Measurements from ENCODE around the gene GTPBP4. TPM values are rescaled to one million over a fixed set of nuclear protein-coding genes. Genes with fewer than 3 reads are reported as not detected.

The GTPBP4 gene
- total and polyA plus RNA-seq, 2 of the 13 experiments (the other 11 are each of a cell fraction or from before 2014, with no cell fraction given): 24.1 to 85.5 TPM

DNA sequence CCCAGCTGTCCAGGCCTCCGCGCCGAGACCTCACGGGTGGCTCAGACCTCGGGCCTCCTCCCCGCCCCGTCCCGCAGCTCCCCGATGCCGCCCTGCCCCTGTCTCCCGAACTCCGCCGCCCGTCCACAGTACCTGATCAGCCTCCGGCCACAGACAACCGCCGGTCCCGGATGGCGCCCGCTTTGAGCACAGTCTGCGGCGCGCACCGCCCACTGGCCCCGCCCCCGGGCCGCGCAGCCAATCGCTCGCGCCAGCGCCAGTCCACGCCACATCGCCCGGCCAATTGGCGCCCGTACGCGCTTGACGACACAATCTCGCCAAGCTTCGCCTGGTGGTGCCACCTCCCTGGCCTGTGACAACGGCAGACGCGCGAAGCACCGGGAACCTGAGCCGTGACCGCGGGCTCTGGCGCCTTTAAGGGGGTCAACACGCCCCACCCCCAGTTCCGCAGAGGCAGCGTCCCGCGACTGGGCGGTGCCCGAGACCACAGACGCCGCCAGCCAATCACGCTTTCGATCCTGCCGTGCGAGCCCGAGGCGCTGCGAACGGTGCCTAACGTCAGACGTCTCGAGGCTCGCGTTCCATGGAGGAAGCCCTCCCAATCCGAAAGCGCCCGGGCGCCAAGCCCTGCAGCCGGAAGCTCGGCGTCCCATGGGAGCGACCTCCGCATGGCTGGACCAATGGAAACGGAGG, 60.6 kb downstream of the GTPBP4 start, which contains the start of gene IDI1 (continued):
- TF ChIP-seq, protein P1, sequence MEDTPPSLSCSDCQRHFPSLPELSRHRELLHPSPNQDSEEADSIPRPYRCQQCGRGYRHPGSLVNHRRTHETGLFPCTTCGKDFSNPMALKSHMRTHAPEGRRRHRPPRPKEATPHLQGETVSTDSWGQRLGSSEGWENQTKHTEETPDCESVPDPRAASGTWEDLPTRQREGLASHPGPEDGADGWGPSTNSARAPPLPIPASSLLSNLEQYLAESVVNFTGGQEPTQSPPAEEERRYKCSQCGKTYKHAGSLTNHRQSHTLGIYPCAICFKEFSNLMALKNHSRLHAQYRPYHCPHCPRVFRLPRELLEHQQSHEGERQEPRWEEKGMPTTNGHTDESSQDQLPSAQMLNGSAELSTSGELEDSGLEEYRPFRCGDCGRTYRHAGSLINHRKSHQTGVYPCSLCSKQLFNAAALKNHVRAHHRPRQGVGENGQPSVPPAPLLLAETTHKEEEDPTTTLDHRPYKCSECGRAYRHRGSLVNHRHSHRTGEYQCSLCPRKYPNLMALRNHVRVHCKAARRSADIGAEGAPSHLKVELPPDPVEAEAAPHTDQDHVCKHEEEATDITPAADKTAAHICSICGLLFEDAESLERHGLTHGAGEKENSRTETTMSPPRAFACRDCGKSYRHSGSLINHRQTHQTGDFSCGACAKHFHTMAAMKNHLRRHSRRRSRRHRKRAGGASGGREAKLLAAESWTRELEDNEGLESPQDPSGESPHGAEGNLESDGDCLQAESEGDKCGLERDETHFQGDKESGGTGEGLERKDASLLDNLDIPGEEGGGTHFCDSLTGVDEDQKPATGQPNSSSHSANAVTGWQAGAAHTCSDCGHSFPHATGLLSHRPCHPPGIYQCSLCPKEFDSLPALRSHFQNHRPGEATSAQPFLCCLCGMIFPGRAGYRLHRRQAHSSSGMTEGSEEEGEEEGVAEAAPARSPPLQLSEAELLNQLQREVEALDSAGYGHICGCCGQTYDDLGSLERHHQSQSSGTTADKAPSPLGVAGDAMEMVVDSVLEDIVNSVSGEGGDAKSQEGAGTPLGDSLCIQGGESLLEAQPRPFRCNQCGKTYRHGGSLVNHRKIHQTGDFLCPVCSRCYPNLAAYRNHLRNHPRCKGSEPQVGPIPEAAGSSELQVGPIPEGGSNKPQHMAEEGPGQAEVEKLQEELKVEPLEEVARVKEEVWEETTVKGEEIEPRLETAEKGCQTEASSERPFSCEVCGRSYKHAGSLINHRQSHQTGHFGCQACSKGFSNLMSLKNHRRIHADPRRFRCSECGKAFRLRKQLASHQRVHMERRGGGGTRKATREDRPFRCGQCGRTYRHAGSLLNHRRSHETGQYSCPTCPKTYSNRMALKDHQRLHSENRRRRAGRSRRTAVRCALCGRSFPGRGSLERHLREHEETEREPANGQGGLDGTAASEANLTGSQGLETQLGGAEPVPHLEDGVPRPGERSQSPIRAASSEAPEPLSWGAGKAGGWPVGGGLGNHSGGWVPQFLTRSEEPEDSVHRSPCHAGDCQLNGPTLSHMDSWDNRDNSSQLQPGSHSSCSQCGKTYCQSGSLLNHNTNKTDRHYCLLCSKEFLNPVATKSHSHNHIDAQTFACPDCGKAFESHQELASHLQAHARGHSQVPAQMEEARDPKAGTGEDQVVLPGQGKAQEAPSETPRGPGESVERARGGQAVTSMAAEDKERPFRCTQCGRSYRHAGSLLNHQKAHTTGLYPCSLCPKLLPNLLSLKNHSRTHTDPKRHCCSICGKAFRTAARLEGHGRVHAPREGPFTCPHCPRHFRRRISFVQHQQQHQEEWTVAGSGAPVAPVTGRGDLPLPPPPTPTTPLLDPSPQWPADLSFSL (CRISPR knock-in tag; IDR thresholded peaks at IDR 0.05): no peak
- TF ChIP-seq ARNTL (CRISPR knock-in tag; IDR thresholded peaks at IDR 0.05) (peak; percentile 87), IRX3 (CRISPR knock-in tag; IDR thresholded peaks at IDR 0.05; ENCODE audit: borderline replicate concordance, low read depth) (0 out of 2 replicates have a peak, but pooled peaks have one; percentile 17), NR2F6 (IDR thresholded peaks at IDR 0.05) (peak; percentile 55; the same call in 1 of the 2 replicates), NR2F6 (CRISPR knock-in tag; IDR thresholded peaks at IDR 0.05) (peak; percentile 64), ZNF224 (CRISPR knock-in tag; IDR thresholded peaks at IDR 0.05) (no peak; the same call in 1 of the 2 replicates), NKX3-1 (CRISPR knock-in tag; IDR thresholded peaks at IDR 0.05) (0 out of 2 replicates have a peak, but pooled peaks have one; percentile 68), ZFAT (CRISPR knock-in tag; conservative IDR thresholded peaks at IDR 0.05) (peak; percentile 46; the same call in 1 of the 2 replicates), SKI (IDR thresholded peaks at IDR 0.05; ENCODE audit: partially characterized antibody) (peak; percentile 72), ZNF468 (CRISPR knock-in tag; IDR thresholded peaks at IDR 0.05) (no peak), ZNF225 (CRISPR knock-in tag; IDR thresholded peaks at IDR 0.05) (peak; percentile 40; the same call in 1 of the 2 replicates), DNMT1 (CRISPR knock-in tag; IDR thresholded peaks at IDR 0.05) (0 out of 2 replicates have a peak, but pooled peaks have one; percentile 18), ZFP36L1 (CRISPR knock-in tag; IDR thresholded peaks at IDR 0.05) (peak; percentile 93), SRSF9 (IDR thresholded peaks at IDR 0.05; ENCODE audit: borderline replicate concordance, insufficient read depth, low read depth, low read length, poor library complexity, severe bottlenecking) (no peak), WIZ (CRISPR knock-in tag; IDR thresholded peaks at IDR 0.05) (peak; percentile 34; the same call in 1 of the 2 replicates), NCOA5 (CRISPR knock-in tag; IDR thresholded peaks at IDR 0.05) (peak; percentile 71; the same call in 1 of the 2 replicates), NCOA1 (CRISPR knock-in tag; IDR thresholded peaks at IDR 0.05) (0 out of 2 replicates have a peak, but pooled peaks have one; percentile 22), KMT2B (CRISPR knock-in tag; IDR thresholded peaks at IDR 0.05) (peak; percentile 70; the same call in 1 of the 2 replicates)
- TF ChIP-seq, protein P2, sequence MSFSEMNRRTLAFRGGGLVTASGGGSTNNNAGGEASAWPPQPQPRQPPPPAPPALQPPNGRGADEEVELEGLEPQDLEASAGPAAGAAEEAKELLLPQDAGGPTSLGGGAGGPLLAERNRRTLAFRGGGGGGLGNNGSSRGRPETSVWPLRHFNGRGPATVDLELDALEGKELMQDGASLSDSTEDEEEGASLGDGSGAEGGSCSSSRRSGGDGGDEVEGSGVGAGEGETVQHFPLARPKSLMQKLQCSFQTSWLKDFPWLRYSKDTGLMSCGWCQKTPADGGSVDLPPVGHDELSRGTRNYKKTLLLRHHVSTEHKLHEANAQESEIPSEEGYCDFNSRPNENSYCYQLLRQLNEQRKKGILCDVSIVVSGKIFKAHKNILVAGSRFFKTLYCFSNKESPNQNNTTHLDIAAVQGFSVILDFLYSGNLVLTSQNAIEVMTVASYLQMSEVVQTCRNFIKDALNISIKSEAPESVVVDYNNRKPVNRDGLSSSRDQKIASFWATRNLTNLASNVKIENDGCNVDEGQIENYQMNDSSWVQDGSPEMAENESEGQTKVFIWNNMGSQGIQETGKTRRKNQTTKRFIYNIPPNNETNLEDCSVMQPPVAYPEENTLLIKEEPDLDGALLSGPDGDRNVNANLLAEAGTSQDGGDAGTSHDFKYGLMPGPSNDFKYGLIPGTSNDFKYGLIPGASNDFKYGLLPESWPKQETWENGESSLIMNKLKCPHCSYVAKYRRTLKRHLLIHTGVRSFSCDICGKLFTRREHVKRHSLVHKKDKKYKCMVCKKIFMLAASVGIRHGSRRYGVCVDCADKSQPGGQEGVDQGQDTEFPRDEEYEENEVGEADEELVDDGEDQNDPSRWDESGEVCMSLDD (CRISPR knock-in tag; IDR thresholded peaks at IDR 0.05; ENCODE audit: borderline replicate concordance): no peak
- TF ChIP-seq, protein P3, sequence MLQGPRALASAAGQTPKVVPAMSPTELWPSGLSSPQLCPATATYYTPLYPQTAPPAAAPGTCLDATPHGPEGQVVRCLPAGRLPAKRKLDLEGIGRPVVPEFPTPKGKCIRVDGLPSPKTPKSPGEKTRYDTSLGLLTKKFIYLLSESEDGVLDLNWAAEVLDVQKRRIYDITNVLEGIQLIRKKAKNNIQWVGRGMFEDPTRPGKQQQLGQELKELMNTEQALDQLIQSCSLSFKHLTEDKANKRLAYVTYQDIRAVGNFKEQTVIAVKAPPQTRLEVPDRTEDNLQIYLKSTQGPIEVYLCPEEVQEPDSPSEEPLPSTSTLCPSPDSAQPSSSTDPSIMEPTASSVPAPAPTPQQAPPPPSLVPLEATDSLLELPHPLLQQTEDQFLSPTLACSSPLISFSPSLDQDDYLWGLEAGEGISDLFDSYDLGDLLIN (CRISPR knock-in tag; IDR thresholded peaks at IDR 0.05; ENCODE audit: borderline replicate concordance): no peak

Measured in HepG2 (cell line).